NCI-H345 treated with DMSO at 0.1 percent for 48 hours (cell line): ENCODE data around the gene ATP11A.

Experiments used
- DNase-seq: peaks from one replicate; lab custom pipeline; 2025; ENCODE audit not compliant: unreplicated experiment; lab: John Stamatoyannopoulos, UW

The ATP11A gene

GRCh38 chr13:112690283-112690929, 568 bp downstream of the ATP11A start:
- DNase-seq, result no peak

- no peak for DNase-seq
Measured at GRCh38 chr13:112692104-112692503, 2.3 kb downstream of the ATP11A start.

GRCh38 chr13:112692586-112692985, 2.7 kb downstream of the ATP11A start:
- no peak for DNase-seq

- no peak for DNase-seq
Measured at GRCh38 chr13:112693831-112694497, 4.1 kb downstream of the ATP11A start.

- no peak for DNase-seq
Measured at GRCh38 chr13:112695121-112695520, 5.3 kb downstream of the ATP11A start.

GRCh38 chr13:112696001-112696868, 6.4 kb downstream of the ATP11A start:
- no peak for DNase-seq

- DNase-seq, result no peak
Measured at GRCh38 chr13:112696869-112697465, 7.1 kb downstream of the ATP11A start.

- no peak for DNase-seq
Measured at GRCh38 chr13:112697756-112698655, 8.2 kb downstream of the ATP11A start.

- DNase-seq, result no peak
Measured at GRCh38 chr13:112699322-112699918, 9.6 kb downstream of the ATP11A start.

- no peak for DNase-seq
Measured at GRCh38 chr13:112700291-112701060, 10.6 kb downstream of the ATP11A start.

GRCh38 chr13:112702341-112702985, 12.6 kb downstream of the ATP11A start:
- no peak for DNase-seq

GRCh38 chr13:112702986-112703379, 13.1 kb downstream of the ATP11A start:
- no peak for DNase-seq

GRCh38 chr13:112703449-112704284, 13.8 kb downstream of the ATP11A start:
- DNase-seq, result no peak

- no peak for DNase-seq
Measured at GRCh38 chr13:112704308-112705145, 14.7 kb downstream of the ATP11A start.

- DNase-seq, result no peak
Measured at GRCh38 chr13:112705286-112705685, 15.4 kb downstream of the ATP11A start.

GRCh38 chr13:112706171-112706570, 16.3 kb downstream of the ATP11A start:
- DNase-seq, result no peak
